Chondrocyte (in vitro differentiated cells): ENCODE measurements around the gene FOXP1. TPM values are rescaled to one million over a fixed set of nuclear protein-coding genes. Genes with fewer than 3 reads are reported as not detected.

ENCODE experiments used
- DNase-seq: peaks from one replicate; pipeline ENCODE4 v3.0.0; 2021; ENCODE audit warnings: mixed read lengths, low spot score
- H3K27ac Mint-ChIP-seq: one replicate; pipeline ENCODE4 v1.8.0; 2021; ENCODE audit warnings: mild to moderate bottlenecking, moderate library complexity, mixed read lengths; ENCODE audit not compliant: unreplicated experiment
- H3K27me3 Mint-ChIP-seq: 2 replicates; pipeline ENCODE4 v1.8.0; 2021; ENCODE audit warnings: low read depth, mixed read lengths
- H3K36me3 Mint-ChIP-seq: 2 replicates; pipeline ENCODE4 v1.8.0; 2021; ENCODE audit warnings: low read depth, mixed read lengths
- H3K4me1 Mint-ChIP-seq: 2 replicates; pipeline ENCODE4 v1.8.0; 2021; ENCODE audit warnings: low read depth, mild to moderate bottlenecking, mixed read lengths
- H3K4me3 Mint-ChIP-seq: one replicate; pipeline ENCODE4 v1.8.0; 2021; ENCODE audit warnings: mild to moderate bottlenecking, moderate library complexity, mixed read lengths; ENCODE audit not compliant: unreplicated experiment
- H3K9me3 Mint-ChIP-seq: 2 replicates; pipeline ENCODE4 v1.8.0; 2021; ENCODE audit warnings: low read depth, mixed read lengths
- total RNA-seq: library from RNA; stranded (reverse); gene quantifications from 3 replicates; pipeline ENCODE4 v1.2.1, GENCODE V29; 2021
- TF ChIP-seq, protein P1 (sequence below): fragments of 200-600 bp; sonication (generic); IDR thresholded peaks from 2 replicates; pipeline ENCODE4 v1.5.0; 2021; ENCODE audit warnings: antibody characterized with exemption, mild to moderate bottlenecking, moderate library complexity

Gene FOXP1
- total RNA-seq, 1 donor from 2014 or later, result 206 TPM

DNA sequence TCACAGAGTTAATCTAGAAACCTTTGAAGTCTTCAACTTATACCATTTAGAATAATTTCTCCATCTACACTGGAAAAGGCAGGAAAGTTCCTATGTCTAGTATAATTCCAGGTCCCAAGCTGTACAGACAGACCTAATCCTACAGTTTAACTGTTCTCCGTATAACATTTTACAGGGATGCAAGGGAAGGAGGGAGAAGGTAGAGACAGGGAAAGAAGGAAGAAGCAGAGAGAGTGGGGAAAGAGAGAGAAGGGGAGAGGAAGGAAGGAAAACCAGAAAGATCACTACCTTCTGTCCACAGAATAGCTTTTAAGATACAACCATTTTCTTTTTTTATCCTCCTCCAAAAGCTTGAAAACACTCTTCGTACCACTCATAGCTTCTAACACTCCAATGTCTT lies 185.8 kb downstream of the FOXP1 start:
- no peak overlapping the region for H3K27ac Mint-ChIP-seq
- H3K4me3 Mint-ChIP-seq, result no peak overlapping the region
- no peaks in the 10 kb centered on the region for H3K9me3 Mint-ChIP-seq
- peaks cover 63% of the 10 kb centered on the region for H3K4me1 Mint-ChIP-seq
- DNase-seq, result no peak
- peaks cover 4% of the 10 kb centered on the region for H3K36me3 Mint-ChIP-seq
- TF ChIP-seq, protein P1, sequence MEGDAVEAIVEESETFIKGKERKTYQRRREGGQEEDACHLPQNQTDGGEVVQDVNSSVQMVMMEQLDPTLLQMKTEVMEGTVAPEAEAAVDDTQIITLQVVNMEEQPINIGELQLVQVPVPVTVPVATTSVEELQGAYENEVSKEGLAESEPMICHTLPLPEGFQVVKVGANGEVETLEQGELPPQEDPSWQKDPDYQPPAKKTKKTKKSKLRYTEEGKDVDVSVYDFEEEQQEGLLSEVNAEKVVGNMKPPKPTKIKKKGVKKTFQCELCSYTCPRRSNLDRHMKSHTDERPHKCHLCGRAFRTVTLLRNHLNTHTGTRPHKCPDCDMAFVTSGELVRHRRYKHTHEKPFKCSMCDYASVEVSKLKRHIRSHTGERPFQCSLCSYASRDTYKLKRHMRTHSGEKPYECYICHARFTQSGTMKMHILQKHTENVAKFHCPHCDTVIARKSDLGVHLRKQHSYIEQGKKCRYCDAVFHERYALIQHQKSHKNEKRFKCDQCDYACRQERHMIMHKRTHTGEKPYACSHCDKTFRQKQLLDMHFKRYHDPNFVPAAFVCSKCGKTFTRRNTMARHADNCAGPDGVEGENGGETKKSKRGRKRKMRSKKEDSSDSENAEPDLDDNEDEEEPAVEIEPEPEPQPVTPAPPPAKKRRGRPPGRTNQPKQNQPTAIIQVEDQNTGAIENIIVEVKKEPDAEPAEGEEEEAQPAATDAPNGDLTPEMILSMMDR, result no peak
- no peaks in the 10 kb centered on the region for H3K27me3 Mint-ChIP-seq

DNA sequence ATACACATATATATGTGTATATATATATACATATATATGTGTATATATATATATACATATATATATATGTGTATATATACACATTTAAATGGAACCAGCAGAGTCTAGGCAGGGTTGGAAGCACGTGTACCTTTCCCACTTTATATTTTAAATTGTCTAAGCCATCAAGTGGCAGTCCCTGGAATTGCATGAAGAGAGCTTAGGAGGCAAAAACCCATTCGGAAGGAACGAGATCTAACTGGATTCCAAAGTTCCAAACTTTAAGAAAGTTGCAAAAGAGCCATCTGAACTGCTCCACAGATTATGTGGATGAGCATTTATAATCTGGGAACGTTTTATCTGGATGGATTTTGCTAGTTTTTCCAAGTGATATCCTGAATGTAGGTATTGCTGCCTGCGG lies 186.5 kb downstream of the FOXP1 start:
- peaks cover 4% of the 10 kb centered on the region for H3K36me3 Mint-ChIP-seq
- no peak for DNase-seq
- no peaks in the 10 kb centered on the region for H3K9me3 Mint-ChIP-seq

DNA sequence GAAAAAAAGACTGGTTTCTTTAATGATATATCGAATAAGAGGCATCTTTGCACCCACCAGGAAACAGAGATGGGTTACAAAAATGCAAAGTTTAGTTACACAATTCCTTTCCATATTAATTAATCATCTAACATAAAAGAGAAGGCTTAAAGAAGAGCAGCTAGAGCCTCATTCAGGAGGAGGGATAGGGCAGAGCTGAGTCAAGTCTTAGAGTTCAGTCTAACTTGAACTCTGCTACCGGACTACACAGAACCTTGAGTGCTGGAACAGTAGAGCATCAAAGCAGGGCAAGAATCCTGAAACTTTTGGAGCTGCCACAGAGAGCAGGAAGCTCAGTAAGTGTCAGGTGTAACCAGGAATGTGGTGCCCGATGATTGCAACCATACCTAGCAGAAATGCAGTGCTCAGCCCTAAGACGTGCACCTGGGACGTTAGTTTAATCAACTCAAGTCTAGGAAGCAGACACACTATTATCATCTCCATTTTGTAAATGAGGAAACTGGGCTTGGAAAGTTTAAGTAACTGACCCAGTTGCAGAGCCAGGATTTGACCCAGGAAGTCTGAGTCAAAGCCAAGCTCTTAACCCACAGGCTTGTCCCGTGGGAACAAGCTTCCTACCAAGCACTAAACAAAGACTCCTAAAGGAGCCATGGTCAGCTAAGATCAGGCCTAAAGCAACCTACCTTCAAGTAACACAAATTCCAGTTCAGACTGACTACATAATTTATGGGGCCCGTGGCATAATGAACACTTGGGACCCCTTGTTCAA lies 187.4 kb downstream of the FOXP1 start:
- no peaks in the 10 kb centered on the region for H3K9me3 Mint-ChIP-seq
- no peaks in the 10 kb centered on the region for H3K27me3 Mint-ChIP-seq
- H3K27ac Mint-ChIP-seq, result no peak overlapping the region
- no peak overlapping the region for H3K4me3 Mint-ChIP-seq
- H3K36me3 Mint-ChIP-seq, result peaks cover 4% of the 10 kb centered on the region
- DNase-seq, result no peak
- TF ChIP-seq, protein P1, result no peak
- peaks cover 67% of the 10 kb centered on the region for H3K4me1 Mint-ChIP-seq

More for the DNA sequence above, 186.5 kb downstream of the FOXP1 start:
- Mint-ChIP-seq H3K4me3 (no peak overlapping the region), H3K27me3 (no peaks in the 10 kb centered on the region), H3K27ac (no peak overlapping the region), H3K4me1 (peaks cover 66% of the 10 kb centered on the region)
- TF ChIP-seq, protein P1, result peak; percentile 73

DNA sequence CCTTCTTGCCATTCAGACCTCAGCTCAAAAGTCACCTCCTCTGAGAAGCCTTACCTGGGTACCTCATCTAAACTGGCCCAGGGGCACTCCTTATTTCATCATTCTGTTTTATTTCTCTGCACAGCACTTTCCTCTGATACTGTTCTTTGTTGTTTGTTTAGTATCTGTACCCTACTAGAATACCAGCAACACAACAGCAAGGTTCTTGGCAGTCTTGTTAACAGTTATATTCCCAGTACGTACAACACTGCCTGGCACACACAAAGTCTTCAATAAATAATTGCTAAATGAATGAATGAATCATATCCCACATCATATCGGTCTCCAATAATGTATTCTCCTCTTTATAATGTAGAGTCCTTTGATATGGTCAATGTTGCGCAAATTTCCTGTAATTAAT lies 188.1 kb downstream of the FOXP1 start:
- Mint-ChIP-seq H3K9me3 (no peaks in the 10 kb centered on the region), H3K4me3 (no peak overlapping the region), H3K27me3 (no peaks in the 10 kb centered on the region), H3K36me3 (peaks cover 4% of the 10 kb centered on the region), H3K27ac (peak overlapping the region; percentile 63), H3K4me1 (peaks cover 67% of the 10 kb centered on the region)
- TF ChIP-seq, protein P1, result no peak
- DNase-seq, result no peak

DNA sequence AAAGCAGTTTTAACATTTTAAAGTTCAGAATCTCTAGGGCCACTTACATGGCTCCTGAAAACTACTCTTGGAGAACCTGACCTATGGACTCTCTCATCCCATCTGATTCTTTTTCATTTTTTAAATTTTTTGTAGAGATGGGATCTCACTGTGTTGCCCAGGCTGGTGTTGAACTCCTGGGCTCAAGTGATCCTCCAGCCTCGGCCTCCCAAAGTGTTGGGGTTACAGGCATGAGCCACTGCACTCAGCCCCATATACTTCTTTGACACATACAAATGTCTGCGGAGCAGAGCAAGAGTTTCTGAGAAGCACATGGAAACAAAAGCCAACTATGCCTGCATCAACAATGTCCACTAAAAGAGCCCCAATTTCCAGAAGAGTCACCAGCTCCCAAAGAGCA lies 189.8 kb downstream of the FOXP1 start:
- H3K4me1 Mint-ChIP-seq, result peaks cover 76% of the 10 kb centered on the region
- peaks cover 4% of the 10 kb centered on the region for H3K36me3 Mint-ChIP-seq

More for the DNA sequence above, 189.8 kb downstream of the FOXP1 start:
- Mint-ChIP-seq H3K9me3 (no peaks in the 10 kb centered on the region), H3K4me3 (no peak overlapping the region), H3K27me3 (no peaks in the 10 kb centered on the region), H3K27ac (peak overlapping the region; percentile 32)
- TF ChIP-seq, protein P1, result no peak
- DNase-seq, result no peak
